ENCODE results near the gene GPR18.

The GPR18 gene

DNA sequence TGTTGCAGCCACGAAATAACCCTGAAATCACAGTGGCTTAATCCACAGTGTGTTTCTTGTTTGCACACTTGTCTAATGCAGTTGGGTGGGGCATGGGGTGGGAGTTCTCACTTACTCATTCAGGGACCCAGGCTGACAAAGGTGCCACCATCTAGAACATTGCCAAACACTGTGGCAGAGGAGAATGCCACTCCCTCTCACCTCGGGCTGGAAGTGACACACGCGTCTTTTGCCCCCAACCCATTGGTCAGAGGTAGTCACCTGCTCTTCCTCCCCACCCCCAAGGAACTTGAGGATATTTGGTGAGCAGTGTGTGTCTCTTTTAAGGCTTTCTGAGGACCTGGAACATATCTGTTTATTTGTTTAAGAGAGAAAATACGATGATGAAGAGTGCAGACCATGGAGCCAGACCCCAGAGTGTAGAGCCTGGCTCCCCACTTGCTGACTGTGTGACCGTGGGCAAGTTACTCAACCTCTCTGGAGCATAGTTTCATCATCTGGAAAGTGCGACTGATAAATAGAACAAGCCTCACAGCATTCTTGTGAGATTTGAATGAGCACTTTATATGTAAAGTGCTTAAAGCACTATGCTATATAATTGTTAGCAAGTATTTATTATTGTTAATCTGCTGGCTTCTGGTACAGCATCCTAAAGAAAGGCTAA is 31.6 kb upstream of the GPR18 start:
- DNase-seq: no peak

DNA sequence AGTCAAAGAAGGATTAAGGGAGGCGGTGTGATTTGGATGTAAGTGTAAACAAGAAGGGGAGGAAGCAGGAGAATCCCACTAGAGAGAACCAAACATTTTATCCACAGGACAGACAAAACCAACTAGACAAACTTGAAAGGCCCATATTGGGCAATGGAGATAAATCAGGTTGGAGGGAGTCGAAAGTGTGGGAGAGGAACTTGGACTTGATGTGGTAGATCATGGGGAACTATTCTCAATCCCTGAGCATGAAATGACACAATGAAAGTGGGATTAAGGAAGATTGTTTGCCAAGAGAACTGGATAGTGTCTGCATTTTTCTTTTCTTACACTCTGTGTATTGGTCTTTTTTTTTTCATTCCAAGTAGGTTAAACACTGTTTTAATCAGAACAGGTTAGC is 31.1 kb upstream of the GPR18 start:
- no peak for DNase-seq

DNA sequence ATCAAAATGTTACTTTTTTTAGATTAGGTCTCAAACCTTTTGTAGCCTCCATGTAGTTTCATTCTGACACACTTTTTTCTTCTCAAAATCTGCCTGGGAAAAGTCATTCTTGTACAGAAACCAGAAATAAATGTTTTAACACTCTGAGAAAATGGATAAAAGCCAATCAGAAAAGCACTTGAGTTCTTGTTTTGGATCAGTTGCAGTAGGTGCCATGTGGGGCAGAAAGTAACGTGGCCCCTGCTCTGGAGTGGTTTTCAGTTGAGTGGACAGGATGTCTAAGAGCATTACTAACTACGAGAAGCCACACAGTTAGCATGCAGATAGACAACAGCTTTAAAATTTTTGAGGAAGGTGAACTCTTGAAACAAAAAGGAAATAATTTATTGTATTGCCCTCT is 29.9 kb upstream of the GPR18 start:
- no peak for DNase-seq

DNA sequence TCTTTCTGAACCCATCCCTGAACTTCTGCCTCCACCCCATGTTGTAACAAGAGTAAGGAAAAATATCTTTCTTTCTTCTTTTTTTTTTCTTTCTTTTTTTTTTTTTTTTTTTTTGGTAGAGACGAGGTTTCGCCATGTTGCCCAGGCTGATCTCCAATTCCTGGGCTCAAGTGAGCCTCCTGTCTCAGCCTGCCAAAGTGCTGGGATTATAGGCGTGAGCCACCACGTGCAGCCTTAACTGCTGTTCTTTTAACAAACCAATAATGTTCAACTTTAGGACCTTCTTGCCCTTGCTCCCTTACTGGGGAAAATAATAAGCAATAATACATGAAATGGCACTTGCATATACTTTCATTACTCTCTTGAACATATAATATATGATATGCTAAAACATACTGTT is 29.4 kb upstream of the GPR18 start:
- DNase-seq: no peak

DNA sequence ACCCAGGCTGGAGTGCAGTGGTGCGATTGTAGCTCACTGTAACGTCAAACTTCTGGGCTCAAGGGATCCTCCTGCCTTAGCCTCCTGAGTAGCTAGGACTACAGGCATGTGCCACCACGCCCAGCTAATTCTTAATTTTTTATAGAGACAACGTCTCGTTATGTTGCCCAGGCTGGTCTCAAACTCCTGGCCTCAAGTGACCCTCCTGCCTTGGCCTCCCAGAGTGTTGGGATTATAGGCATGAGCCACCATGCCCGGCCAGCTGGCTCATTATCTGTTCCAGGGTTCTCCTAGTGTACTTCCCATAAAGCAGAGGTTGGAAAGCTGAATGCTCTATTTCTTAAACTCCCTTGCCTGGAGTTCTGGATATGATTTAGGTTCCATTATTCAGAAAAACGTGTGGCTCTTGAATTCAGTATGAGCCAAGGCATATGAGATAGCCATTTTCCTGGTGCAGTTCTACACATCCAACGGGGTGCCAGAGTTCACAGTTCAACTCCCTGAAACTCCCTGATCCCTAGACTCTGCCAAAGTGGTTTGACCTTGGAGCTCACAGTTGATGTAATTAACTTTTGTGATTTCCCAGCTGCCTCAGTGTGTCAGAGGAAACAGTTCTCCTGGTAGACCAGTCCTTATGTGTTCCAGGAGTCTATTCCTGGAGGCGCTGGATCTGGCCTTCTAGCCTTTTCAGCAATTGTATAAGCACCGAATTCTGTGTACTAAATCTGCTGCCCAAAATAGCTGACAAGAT is 27.4 kb upstream of the GPR18 start:
- DNase-seq: no peak

DNA sequence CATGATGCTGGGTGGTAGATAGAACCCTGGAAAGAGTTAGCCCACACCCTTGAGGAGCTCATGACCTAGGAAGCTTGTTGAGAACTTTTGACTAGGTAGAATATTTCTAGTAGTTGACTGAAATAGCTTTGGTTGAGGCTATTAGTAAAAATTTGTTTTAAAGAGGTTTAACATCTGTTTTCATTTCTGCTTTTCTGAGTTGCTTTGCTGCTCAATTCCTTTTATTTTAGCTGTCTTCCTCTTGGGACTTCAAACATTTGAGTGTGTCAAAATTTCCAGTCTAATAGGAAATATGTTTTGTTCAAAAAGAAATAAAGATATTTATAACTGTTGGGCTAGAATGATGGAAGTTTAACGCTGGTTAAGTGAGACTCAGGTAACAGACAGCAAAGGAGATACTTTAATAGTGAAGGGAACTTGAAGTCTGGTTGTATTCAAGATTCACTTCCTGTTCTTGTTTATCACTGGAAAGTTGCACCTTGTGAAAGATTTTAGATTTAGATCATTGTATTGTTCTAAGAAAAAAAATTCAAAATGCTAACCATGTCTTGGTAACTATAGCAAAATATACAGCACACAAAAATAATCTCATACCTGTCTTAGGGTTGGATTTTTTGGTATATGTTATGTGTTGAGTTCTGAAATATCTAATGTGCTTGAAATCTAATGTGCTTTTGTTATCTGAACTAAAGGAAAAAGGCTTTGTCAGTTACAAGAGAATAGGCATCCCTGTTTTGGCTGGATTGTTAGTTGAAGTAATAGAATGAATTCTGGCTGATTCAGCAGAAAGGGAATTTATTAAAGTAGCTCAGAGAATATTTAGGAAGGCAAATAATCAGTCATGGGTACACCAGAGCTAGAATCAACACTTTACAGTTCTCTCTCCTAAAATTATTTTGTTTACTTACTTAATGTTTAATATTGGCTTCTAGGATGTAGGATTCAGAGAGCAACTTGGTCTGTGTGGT is 24.4 kb upstream of the GPR18 start:
- no peak for DNase-seq

DNA sequence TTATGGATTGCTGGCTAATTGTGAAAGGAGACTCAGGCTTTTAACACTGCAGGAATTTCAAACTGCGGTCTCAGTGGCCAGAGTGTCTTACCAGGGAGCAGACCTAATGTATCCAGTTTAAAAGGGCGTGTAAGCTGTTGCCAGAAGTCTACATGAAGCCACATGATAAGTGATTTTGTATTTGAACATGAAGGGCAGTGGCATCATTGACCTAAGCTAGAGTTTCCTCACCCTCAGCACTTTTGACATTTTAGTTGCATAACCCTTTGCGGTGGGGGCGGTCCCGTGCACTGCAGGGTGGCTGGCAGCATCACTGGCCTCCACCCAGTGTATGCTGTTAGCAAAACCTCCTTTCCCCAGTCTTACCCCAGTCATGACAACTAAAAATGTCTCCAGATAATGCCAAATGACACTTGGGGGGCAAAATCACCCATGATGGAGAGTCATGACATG is 23.7 kb upstream of the GPR18 start:
- no peak for DNase-seq

DNA sequence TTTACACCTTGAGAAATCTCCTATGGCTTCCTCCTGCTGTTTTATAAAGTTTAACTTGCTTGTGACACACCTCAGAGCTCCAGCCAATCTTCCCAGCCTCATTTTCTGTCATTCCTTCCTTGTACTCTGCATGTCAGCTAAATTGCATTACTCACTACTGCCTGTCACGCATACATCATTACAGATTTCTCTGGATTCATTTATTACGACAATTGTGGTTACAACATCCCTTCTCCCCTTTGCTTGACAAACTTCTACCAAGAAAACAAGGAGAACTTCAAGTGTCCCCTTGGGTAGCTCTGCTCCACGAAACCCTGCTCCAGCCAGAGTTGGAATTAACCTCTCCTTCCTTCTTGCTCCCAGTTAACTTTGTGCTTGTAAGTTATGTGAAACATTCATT is 22.0 kb upstream of the GPR18 start:
- no peak for DNase-seq

DNA sequence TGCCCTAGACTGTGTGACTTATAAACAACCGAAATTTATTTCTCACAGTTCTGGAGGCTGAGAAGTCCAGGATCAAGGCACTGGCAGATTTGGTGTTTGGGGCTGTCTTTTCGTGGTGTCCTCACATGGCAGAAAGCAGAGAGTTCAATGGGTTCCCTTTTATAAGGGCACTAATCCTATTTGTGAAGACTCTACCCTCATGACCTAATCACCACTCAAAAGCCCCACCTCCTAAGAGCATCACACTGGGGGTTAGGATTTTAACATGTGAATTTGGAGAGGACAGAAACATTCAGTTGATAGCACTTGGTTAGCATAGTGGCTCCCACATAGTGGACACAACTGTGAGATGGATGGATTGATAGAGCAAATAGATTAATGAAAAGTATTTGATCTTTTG is 21.5 kb upstream of the GPR18 start:
- DNase-seq: no peak

DNA sequence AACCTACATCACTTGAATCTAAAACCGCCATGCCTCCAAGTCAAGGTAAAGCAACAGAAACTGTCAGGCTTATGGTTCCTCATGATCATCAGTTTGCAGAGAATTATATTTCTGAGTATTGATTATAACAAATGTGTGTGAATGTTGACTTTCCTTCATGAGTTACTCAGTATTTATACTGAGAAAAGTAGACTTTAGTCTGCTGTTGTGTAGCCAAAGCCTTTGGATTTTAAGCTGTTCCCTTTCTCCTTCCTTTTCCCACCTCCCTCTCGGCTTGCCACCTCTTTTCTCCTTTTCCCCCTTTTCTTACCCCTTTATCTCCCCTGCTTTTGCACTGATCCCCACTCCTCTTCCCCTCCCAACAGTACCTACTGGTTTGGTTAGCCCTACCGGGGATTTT is 20.7 kb upstream of the GPR18 start:
- DNase-seq: no peak

DNA sequence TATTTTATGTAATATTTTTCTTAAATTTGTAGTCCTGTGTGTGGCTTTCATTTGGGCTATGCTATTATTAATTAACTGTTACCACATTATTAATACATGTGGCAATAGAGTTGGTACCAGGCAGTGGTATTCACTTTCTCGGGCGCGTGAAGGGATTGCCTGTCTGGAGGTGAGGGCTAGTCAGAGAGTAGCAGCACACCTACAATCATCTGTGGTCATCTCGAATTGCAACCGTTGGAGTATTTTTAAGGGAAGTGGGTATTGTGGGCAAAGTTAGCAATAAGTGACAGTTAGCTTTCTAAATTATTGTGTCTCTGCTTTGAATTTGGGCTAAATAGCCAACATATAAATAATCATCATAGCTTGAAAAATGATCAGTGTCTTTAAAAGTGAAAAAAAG is 20.0 kb upstream of the GPR18 start:
- DNase-seq: no peak

DNA sequence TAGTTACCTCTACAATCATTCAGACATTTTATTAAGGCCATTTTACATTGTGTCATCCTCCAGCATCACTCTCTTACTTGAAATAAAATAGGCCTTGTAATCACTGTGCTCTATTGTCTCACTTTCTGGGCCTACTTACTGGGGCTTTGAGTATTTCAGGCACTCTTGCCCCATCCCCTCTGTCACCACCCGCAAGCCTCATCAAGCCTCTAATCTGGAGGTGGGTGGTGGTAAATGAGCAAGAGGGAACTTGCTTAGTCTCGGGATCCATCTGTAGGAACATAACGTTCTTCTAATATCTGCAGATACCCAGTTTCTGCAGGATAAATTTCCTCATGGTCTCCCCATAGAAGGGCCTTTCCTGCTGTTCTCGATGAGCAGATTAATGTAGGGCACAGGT is 19.4 kb upstream of the GPR18 start:
- no peak for DNase-seq

DNA sequence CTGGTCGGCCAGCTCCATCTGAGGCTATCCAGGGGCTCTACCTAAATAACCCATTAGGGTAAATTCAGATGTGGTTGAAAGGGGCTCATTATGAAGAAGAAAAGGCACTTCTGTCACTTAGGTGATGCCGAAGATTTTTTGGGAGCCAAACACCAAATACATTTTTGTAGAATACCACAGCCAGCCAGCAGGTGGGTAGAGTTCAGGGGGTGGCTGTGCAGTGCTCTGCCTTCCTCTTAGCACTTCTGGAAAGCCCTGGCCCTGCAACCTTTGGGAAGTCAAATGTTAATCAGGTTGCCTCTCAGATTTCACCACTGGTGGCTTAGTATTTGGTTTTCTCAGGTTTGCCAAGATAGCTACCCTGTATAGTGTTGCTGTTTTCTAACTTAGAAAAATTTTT is 18.5 kb upstream of the GPR18 start:
- DNase-seq: no peak

DNA sequence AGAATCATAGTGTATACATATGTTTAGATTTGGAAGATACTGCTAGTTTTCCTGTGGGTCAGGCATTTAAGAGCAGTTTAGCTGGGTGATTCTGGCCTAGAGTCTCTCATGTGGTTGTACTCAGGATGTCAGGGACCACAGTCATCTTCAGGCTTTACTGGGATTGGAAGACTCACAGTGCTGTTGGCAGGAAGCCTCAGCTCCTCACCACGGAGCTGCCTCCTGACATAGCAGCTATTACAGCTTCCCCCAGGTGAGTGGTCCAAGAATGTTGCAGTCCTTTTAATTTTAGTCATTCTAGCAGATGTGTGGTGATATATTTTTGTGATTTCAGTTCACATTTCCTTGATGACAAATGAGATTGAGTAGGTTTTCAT is 16.9 kb upstream of the GPR18 start:
- DNase-seq: no peak

DNA sequence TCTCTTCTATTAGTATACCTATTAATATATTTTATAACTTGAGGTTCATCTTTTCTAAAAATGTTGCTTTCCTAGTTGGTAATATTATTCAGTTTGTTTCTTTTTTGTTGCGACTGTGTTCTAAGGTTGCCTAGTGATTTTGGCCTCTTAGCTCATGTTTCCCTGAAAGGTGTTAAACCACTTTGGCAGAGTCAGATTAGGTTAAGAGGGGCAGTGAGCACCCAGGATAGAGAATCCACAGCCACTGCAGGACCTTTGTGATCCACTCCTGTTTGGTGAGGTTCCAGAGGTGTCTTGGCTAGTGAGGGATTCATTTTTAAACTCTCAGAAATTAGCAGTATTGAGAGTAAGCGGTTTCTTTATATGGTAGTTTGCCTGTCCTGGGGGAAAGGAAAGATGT is 14.9 kb upstream of the GPR18 start:
- DNase-seq: no peak

DNA sequence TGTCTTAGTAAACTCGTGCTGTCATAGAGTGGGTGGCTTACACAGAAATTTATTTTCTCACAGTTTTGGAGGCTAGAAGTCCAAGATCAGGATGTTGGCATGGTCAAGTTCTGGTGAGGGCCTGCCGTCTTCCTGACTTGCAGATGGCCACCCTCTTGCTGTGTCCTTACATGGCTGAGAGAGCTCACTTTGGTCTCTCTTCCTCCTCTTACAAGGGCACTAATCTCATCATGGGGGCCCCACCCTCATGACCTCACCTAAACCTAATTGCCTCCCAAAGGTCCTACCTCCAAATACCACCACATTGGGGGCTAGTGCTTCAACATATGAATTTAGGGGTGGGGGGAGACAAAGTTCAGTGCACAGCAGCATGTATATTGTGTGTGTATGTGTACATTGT is 14.3 kb upstream of the GPR18 start:
- no peak for DNase-seq

DNA sequence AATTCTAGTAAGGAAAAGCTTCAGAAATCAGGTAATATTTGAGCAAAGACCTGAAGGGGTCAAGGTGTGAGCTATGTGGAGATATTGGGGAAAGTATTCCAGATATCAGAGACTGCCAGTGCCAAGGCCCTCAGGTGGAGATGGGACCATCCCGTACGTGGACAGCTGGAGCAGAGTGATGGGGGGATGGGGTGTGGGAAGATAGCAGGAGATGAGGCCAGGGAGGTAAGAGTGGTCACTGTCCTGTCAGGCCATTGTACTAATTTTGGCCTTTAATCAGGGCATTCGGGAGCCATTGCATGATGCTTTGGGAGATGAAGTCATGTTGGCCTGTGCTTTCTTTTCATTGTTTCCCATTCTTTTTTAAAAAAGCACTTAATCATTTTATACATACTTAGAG is 13.1 kb upstream of the GPR18 start:
- no peak for DNase-seq

DNA sequence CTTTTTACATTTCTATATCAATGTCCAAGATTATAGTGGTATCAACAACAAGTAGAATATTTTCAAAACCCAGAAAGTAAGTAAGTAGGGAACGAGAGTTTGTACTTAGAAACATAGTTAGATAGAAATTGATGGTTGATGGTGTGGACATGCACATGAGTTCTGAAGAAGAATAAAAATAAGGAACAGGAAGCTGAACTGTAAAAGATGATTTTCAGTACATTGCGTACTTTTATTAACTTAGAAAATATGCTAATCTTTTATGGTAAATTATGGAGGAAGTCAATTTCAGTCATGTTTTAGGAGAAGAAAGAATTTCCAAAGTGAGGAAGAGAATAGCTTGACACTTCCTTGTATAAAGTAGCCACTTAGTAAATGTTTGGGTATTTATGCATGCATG is 12.3 kb upstream of the GPR18 start:
- no peak for DNase-seq

DNA sequence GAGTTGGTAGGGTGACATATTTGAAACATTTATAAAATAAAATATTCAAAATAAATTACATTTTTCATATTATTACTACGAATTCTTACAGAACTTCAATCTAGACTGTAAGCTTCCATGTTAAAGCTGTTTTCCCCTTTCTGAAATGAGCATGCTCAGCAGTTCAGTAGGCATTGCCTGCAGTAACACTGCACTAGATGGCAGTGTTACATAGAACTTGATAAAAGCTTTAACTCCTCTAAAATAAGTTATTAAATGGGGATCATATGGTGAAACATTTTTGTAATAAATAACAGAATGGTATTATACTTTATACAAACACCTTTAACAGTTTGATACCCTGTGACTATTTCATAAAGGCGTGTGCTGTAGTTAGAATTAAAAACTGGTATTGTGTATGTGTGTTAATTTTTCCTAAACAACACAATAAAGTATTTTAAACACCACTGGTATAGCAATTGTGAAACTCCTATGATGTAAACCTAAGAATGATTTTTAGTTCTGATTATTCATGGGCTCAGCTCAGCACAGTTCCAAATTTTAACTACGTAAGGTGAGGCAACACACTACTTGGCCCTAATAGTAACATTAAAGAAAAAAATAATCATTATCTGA is 11.6 kb upstream of the GPR18 start:
- DNase-seq: no peak

DNA sequence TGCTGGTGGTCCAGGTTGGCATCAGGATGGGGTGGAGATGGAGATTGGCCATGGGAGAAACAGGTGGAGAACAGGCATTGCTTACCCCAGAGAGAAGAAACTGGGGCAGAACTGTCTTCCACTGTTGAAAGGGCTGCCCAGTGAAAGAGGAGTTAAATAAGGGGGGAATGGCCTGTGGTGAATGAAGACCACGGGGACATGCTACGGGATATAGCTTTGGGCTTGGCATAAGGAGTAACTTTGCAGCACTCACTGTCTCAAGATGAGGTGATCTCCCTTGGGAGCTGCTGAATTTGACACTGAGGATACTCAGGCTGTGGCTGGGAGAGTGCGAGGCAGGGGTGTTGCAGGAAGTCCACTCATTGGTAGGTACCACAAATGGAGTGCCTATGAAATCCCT is 10.6 kb upstream of the GPR18 start:
- DNase-seq: no peak

DNA sequence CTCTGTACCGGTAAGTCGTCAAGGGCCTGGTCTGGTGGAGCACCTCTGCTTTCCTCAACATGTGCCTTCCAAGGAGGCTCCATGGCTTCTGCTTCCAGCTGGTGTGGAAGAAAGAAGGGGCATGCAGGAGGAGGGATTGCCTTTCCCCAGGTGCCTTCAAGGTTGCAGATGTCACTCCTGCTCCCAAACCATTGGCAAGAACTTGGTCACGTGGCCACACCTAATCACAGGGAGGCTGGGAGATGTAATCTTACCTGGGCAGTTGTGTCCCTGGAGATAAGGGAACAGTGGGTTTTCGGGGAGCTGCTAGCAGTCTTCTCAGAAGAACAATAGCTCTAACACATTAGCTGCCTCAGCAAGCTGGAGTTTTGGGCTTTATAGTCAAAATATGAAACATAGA is 9.7 kb upstream of the GPR18 start:
- no peak for DNase-seq

DNA sequence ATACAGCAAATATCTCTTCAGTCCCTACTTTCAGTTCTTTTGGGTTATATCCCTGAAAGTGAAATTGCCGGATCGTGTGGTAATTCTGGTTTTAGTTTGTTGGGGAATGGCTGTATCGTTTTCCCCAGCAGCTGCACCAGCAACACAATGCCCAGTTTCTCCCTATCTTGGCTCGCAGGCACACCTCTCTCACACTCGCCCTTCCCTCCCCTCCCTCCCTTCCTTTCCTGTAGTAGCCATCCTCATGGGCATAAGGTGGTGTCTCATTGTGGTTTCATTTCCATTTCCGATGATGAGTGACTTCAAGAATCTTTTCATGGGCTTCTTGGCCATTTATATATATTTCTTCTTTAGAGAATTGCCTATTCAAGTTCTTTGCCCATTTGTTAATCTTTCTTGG is 8.6 kb upstream of the GPR18 start:
- DNase-seq: no peak

DNA sequence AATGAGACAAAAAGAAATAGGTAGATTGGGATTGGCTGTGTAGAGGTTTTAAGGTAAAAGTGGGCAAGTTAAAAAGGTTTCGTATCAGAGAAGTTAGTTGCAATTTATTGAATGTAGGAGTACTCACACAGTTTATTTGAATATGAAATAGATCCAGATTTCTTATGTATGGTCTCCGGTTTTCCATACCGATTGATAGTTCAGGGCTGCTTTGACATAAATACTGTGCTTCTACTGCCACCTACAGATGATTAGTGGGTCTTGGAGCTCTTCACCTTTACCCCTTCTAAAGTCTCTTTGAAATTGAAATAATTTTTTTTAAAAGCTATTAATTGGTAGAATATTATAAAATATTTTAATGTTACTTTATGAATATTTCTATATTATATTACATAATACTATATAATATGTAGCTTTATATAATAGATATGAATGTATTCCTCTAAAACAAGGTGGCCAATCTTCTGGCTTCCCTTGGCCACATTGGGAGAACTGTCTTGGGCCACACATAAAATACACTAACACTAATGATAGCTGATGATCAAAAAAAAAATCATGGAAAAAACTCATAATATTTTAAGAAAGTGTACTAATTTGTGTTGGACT is 7.7 kb upstream of the GPR18 start:
- DNase-seq: no peak
